HG02973 (cell line): ENCODE data around the gene PTGFRN.

Source experiments
- ATAC-seq: cut with Tn5 transposase; IDR thresholded peaks from one replicate; pipeline ENCODE4 v1.9.1; 2021; ENCODE audit warnings: moderate library complexity; ENCODE audit not compliant: unreplicated experiment

PTGFRN gene

DNA sequence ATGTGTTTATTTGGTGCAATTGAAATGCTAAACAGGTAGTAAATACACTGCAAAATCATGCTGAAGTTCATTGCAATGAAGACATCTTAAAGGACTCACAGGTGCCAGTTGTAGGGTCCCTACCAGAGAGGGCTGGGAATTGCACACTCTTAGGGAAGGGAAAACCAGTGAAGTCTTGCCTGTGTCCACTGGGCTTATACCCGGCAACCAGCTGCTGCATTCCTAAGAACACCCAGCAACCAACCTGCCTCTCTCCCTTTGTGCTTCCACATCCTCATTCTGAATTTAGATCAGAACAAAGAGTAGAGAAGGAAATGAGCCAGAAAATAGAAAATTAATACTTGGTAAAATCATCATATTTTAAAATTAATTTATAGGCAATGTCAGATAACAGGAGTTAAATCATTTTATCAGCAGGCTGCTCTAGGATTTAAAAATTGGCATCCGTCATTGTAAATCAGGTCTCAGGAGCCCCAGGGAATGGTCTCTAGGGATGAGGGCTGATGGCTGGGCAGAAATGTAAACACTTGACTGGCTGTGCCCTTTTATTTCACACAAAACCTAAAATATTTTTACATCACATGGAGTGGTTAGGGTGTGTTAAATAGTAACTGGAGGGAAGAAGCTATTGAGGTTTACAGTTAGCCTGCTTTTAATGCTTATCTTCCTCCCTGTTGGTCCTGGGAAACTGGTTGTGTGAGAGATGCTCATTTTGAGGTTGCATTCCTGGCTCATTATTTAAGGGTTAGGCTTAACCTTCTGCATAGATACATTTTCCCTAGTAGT is 31.3 kb downstream of the PTGFRN start:
- ATAC-seq, result no peak

DNA sequence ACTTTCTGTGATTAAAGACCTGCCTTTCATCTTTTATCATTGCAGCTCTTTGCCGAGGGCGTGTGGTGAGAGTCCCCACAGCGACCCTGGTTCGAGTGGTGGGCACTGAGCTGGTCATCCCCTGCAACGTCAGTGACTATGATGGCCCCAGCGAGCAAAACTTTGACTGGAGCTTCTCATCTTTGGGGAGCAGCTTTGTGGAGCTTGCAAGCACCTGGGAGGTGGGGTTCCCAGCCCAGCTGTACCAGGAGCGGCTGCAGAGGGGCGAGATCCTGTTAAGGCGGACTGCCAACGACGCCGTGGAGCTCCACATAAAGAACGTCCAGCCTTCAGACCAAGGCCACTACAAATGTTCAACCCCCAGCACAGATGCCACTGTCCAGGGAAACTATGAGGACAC is 32.0 kb downstream of the PTGFRN start:
- no peak for ATAC-seq

DNA sequence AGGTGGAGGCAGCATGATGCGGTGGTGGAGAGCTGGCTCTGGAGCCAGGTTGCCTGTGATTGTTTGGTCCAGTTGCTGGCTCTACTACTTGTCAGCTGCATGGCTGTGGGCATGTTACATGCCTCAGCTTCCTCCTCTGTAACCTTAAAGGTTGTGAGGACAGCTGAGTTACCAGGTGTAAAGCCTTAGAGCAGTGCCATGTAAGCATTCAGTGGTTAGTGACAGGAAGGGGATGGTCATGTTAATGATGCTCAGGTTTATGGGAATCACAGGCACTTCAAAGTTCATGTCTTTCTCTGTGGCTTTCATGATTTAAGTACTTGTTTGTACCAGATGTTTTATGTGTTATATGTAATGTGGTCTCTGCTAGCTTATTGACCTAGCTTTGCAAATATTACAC is 32.6 kb downstream of the PTGFRN start:
- no peak for ATAC-seq

DNA sequence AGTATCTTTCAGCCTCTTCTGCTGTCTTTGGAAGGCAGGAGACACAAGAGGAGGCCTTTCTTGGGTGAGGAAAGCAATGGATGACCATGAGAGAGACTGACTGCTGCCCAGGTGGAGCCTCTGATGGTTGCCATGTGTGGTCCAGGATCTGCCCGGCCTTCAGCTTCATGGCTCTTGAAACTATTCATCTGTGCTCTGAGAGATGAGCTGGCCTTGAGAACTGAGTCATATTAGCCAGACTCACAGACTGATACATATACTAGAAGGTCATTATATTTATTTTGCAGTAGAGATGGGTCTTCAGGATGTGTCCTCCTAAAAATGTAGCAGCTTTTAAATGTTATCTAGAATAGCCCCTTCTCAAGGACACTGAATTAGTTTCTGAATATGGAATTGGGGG is 33.7 kb downstream of the PTGFRN start:
- no peak for ATAC-seq

DNA sequence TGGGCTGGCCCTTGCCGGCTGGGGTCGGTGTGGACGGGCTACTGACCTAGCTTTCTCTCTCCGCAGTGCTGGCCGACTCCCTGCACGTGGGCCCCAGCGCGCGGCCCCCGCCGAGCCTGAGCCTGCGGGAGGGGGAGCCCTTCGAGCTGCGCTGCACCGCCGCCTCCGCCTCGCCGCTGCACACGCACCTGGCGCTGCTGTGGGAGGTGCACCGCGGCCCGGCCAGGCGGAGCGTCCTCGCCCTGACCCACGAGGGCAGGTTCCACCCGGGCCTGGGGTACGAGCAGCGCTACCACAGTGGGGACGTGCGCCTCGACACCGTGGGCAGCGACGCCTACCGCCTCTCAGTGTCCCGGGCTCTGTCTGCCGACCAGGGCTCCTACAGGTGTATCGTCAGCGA is 34.9 kb downstream of the PTGFRN start:
- ATAC-seq, result no peak

DNA sequence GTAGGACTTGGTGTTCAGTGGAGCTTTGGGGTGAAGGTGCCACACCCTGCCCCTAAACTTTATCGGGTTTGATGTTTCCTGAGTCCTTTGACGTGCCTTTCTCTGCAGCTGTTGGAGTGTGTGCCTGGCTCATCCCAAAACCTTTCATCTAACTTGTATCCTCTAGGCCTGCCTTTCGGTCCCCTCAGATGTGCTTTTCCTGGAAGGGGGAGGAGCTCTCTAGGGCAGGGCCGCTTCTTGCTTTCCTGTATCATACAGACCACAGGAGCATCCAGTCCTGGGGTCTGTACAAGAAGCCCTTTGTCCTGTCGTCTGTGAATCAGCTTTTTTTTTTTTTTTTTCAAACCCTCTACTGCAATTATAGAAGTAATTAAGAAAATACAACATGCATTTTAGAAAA is 35.7 kb downstream of the PTGFRN start:
- no peak for ATAC-seq

DNA sequence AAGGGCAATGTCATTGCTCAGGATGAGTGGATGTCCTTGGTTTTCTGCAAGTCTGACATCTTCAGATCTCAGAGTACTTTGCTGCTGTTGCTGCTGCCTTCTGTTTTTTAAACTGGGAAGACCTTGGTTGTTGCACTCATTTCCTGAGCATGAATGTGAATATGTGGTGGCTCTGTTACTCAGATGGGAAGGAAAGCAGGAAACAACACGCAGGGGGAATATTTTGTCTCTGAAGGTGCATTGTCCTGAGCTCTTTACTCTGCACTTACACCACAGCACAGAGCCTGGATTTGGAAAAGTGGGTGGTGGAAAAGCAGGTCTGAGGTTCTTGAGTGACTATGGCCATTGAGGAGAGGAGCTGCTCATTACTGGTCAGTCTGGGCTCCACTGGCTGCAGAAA is 36.3 kb downstream of the PTGFRN start:
- ATAC-seq, result no peak

DNA sequence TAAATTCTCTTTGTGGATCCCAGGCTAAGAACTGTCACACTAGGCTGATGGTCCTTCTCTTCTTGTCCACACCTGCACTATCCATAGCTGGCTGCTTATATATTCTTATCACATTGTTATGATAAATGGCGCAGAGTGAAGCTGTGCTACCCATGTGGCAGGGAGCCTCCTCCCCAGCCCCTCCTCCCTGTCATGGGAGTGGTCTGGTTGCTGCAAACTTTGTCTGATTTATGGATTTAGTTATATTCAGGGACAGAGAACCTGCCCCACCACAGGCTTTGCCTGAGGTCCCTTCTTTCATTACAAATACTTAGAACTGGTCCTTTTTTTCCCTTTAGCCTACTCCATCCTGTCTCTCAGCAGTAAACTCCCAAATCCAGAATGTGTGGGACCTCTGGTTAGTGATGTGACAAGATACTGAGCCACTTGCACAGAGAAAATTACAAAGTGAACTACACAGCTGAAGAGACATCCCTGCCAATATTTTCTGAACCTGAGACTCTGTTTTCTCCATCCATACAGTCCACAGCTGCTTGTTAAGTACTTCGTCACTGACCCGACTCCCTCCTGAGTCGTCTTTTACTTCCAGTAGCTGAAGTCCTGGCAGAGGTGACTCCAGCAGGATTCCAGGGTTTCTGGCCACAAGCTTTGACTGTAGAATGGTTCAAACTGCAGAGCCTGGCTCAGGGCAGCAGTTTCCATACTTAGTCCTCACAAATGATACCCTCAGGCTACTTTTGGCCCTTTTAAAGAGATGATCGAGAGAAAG is 37.6 kb downstream of the PTGFRN start:
- ATAC-seq, result no peak

DNA sequence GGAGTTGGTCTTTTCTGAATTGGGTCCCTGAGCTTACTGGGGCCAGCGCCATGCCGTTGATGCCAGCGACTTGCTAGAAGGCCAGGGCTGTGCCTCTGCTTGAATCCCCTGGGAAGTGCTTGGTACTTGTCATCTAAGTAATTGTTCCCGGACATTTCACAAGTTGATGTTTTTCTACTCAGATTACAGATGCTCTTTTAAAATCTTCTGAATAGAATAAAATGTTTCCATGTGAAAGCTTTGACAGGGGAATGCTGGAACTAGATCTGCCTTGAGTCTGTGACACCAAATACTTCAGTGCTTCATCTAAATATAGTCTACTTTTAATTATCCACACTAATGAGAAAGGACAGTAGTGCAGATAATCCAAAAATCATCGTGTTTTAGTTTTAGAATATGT is 38.3 kb downstream of the PTGFRN start:
- ATAC-seq, result no peak

DNA sequence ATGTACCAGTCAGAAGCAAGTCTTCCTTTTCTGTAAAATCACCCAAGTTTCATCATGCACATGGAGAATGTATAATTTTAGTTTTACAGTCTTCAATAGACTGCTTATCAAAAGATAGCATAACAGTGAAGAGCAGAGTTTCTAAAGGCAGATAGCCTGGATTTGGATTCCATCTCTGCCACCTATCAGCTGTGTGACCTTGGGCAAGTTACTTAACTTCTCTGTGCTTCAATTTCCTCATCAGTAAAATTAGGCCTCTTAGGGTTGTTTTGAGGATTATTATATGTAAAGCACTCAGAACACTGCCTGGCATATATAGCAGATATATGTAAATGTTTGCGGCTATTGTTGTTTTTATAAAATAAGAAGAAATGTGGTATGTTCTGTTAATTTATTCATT is 38.9 kb downstream of the PTGFRN start:
- ATAC-seq, result no peak

DNA sequence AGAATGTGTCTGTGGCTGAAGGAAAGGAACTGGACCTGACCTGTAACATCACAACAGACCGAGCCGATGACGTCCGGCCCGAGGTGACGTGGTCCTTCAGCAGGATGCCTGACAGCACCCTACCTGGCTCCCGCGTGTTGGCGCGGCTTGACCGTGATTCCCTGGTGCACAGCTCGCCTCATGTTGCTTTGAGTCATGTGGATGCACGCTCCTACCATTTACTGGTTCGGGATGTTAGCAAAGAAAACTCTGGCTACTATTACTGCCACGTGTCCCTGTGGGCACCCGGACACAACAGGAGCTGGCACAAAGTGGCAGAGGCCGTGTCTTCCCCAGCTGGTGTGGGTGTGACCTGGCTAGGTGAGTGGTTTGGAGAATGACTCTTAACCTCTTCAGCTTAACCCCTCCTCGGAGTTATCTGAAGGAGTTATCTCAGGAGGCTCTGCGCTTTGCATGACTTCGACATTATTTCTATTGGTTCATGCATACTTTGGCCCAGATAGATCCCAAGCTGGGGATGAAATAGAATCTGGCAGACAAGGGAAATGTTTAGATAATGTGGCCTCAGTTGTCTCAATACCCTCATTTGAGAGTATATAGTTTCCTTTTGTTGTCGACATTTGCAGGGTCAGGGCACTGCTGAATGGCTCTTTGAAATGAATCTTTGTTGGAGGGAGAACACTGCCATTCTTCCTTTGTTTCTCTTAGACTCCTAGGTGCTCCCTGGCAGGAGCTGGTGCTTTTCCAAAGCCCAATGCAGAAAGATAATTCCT is 39.7 kb downstream of the PTGFRN start:
- ATAC-seq, result no peak

DNA sequence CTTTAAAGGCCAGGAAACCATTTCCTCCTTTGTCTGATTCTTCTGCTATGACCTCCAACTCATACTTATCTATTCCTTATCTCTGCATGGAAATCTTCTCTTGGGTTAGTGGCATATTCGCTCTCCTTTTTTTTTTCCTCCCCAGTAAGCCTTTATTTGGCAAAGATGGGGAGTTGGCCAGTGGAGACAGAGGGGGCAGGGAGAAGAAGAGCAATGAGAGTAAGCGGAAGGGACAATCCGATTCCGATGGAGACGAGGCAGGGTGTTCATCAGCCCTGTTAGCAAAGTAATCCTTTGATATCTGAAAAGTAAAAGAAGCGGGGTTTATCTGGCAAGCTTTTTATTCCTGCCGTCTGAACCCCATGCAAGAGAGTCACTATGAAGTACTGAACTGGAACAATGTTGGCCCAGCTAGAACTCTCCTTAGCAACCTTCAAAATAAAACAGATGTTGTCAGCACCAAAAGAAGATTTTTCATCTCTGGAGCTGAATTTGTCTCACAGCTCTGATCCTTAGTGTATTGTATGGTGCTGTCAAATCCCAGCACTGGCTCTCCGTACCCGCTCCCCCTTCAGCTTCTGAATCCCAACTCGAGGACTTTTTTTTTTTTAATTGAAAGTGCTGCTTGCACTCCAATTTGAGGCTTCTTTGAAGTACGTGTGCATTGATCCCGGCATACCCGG is 40.9 kb downstream of the PTGFRN start:
- no peak for ATAC-seq

DNA sequence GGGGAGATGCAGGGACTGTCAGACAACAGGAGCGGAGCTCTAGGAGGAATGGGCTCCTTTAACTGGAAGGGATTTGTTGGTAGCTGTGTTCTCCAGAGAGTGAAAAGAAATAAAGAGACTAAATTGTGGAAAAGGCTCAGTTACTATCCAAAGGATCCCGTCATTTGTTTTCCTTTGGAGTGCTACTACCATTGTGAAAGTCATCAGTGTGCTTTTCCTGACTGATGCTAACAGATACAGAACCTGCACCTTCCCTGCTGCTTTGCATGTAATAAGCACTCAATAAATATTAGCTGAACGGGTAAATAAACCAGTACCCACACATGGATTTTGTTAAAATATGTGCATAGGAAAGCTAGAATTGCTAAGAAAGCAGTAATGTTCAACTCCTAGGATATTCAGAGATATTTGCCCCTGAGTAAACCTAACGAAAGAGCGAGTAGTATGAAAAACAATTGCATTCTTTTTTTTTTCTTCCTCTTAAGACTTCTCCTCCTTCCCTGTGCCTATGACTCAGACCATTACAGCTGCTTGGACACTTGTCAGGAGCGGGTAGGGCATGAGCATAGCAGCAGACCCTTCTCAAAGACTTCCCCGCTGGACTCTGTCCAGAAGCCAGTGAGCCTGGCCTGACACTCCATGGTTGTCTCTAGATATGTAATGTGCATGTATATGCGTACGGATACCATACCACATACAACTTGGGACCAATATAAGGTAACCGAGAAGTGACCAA is 41.7 kb downstream of the PTGFRN start:
- ATAC-seq, result no peak

DNA sequence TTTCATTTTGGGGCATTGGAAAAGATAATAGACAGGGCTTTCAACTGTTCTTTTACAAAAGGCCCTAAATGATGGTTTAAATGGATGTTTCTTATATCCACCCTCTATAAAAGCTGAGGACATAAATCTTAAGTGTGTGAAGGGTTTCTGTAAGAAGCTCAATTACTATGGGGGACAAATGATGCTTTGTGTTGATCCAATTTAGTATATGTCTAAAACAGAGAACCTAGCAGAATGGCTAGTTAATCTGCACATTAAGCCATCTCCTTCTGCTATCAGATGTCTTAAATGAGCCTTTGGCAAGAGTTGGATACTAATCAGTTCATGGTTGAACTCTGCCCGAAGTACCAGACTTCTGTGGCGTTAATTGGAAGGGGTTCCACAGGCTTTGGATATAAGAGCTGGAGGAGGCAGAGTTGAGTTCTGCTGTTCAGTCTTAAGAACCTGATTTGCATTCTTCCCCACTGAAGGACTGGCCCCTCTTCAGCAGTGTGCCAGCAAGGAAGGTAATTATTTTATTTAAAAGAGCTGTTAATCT is 43.1 kb downstream of the PTGFRN start:
- no peak for ATAC-seq

DNA sequence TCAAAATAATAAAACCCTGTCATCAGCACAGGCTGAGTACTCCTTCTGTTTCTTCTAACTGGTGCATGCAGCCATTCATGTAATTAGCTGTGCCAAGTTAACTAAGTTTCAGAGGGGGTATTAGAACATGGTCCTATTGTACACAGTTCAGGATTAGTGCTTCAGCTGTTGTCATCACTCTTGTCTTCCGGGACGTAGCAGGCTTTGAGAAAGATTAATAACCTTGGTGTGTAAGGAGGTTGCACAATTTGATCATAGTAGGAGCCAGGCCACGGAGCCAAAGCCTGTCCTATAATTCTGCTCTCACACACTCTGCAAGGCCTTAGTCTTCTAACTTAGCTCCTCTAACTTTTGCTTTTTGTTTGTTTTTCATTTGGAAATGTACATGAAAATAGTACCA is 44.7 kb downstream of the PTGFRN start:
- ATAC-seq, result no peak

DNA sequence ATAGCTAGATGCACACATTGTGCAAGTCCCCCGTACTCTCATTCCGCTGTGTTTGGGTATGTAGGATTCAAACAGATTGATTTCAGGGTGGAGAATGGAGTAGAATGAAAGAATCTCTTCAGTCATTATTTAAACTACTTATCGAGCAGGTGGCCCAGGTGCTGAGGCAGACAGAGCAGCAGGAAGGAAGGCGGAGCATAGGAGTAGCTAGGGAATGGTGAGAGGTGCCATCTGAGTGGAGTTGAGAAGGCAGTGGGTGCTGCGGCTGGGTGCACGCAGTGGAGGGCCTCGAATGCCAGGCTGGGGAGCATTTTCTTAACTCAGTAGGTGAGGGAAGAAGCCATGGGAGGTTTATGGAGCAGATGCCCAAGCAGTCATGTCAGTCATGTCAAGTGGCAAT is 46.7 kb downstream of the PTGFRN start:
- ATAC-seq, result no peak

DNA sequence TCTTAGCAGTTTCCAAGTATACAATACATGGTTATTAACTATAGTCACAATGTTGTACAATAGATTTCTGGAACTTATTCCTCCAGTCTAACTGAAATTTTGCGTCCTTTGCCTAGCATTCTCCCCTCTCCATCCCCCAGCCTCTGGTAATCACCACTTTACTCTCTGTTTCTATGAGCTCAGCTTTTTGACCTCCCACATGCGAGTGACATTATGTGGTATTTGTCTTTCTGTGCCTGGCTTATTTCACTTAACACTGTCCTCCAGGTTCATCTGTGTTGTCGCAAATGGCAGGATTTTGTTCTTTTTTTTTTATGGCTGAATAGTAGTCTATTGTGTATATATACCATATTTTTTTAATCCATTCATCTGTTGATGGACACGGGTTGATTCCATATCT is 47.9 kb downstream of the PTGFRN start:
- no peak for ATAC-seq

DNA sequence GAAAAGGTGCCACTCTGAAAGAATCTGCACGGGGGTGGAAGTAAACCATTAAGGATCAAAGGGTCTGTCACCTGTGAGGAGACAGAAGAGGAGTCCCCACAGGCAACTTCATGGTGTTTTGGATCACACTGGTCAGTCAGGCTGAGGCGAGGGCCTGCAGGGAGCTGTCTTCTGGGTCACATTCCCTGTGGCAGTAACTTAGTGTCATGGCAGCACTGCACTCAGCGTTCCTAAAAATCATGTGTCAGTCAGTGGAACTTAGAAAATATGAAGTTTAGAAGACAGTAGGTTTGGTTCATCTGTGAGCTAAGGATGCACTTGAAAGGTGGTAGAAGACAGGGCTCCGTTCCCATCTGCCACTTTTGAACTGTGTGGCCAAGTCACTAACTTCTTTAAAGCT is 48.4 kb downstream of the PTGFRN start:
- no peak for ATAC-seq

DNA sequence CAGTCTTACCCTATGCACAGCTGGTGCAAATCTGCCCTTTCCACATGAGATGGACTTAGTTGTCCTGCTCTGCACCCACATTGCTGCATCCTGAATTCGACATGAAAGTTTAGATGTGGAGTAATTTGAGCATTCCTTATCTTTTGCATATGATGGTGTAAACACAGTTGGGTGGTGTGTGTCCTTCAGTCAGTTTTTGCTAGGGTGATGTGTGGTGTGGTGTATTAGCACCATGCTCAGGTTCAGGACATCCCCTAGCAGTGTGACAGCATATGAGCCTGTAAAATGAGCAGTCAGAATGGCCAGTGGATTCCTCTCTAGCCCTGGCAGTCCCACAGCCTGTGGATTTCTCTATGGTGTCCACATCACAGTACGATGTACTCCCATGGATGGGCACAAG is 49.3 kb downstream of the PTGFRN start:
- ATAC-seq, result no peak

DNA sequence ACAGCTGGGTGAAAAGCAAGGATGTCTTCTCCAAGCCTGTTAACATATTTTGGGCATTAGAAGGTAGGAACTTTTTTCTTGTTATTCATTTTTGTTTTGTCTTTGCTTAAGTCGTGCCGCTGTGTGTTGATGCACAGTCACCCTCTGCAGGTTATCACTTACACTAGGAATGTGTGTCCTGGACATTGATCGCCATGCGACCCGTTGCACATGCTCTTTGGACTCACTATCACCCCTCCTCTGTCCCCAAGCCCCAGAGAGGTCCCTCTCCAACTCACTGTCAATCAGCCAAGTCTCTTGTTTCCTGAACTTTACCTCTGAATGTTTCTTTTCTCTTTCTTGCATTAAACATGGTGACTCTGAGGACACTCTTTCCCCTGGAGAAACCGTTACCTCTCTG is 51.9 kb downstream of the PTGFRN start:
- no peak for ATAC-seq
